ENCODE measurements around the gene TAF6.
"Not testable (repeated sequence)": the region's sequence is repeated elsewhere in the genome, so short reads cannot be mapped to it uniquely, and the experiment has no call there.

TAF6 gene

DNA sequence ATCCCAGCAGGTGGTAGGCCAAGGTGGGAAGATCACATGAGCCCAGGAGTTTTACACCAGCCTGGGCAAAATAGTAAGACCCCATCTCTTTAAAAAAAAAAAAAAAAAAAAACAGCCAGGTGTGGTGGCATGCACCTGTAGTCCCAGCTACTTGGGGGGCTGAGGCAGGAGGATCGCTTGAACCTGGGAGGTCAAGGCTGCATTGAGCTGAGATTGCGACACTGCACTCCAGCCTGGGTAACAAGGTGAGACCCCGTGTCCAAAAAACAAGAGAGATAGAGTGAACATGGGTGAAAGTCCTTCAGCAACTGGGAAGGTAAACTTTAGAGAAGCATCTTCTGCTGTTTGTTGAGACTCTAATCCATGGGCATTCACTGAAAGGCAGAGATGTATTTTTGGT, 23.3 kb upstream of the TAF6 start:
- no peak for TF ChIP-seq JUND (IDR thresholded peaks at IDR 0.05; ENCODE audit: low read depth)
- in situ Hi-C loops (cut with HindIII; ENCODE audit: low pct_unique_long_range_greater_than_20kb, low sequenced_read_pairs) = no loop called here
- no peak for DNase-seq (ENCODE audit: low read depth in 1 of 2, low spot score in 1 of 2)

DNA sequence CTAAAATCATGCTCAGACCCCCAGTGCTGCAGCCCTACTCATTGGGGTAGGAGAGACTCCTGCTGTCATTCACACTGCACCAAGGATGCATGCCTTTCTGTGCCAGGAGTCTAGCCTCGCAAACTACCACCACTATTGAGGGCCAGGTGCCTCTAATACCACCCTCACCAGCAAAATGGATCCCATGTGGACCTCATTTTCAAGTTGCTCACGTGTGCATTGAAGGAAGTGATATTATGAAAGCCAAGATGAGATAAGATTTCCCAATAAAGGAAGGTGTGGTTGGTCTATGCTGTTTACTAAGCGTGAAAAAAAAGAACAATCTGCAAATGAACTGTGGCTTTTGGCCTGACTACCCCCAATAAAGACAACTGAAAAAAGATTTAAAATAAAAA, 22.4 kb upstream of the TAF6 start:
- TF ChIP-seq JUND (IDR thresholded peaks at IDR 0.05; ENCODE audit: low read depth) = no peak
- DNase-seq (ENCODE audit: low read depth in 1 of 2, low spot score in 1 of 2) = no peak
- in situ Hi-C loops (cut with HindIII; ENCODE audit: low pct_unique_long_range_greater_than_20kb, low sequenced_read_pairs) = no loop called here

DNA sequence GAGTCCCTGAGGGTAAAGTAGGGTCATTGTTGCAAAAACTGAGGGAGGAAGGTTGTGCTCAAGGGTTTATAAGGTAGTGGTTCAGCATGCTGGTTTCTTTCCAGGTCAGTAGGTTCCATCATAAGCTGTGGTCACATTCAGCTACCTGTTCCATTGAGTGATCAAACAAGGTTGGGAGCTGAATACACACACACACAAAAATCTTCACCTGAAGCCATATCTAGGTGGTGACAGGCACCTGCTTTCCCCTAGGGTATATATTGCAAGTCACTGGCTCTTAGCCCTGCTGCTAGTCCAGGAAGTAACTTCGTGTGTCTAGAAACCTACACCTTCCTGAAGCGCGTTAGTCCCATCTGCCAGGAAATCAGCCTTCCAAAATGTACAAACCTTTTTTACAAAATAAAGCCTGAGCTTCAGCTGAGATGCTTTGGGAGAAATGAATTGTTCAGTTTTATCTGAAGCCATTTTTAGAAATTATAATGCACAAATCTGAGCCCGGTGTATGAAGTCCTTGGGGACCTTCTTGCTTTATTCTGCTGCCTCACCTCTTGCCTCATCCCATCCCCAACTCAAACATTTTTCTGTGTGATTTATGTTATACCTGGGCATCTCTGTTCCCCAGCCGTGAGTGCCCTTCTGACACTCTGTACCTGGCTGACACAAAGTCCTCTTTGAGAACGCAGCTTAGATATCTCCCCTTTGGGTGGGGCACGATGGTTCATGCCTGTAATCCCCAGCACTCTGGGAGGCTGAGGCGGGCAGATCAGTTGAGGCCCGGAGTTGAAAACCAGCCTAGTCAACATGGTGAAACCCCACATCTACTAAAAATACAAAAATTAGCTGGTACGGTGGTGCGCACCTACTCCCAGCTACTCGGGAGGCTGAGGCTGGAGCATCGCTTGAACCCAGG, 18.9 kb upstream of the TAF6 start:
- peak; percentile 26 to 76 for DNase-seq (ENCODE audit: low read depth in 1 of 2, low spot score in 1 of 2)
- in situ Hi-C loops (cut with HindIII; ENCODE audit: low pct_unique_long_range_greater_than_20kb, low sequenced_read_pairs) = no loop called here
- no peak for TF ChIP-seq JUND (IDR thresholded peaks at IDR 0.05; ENCODE audit: low read depth)

DNA sequence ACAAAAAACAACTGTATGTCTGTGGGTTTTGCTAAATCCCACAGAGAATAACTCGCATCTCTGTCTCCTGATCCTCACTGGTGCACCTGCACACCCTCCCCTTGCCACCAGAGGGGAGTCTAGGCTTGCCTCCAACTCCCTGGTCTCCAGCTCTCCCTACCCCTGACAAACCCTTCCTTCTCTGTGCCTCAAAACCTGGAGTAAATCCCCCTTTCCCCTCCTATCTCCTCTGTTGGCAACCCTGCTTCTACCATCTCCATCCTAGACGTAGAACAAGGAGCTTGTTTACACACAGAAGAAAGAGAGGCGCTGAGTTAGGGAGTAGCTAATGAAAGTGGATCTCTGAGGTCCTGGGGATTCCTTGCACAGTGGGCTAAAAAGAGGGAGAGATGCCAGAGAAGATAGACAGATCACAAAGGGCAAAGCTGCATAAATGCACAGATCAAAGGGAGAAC, 13.6 kb upstream of the TAF6 start:
- DNase-seq (ENCODE audit: low read depth in 1 of 2, low spot score in 1 of 2) = peak; percentile 39 to 74
- in situ Hi-C loops (cut with HindIII; ENCODE audit: low pct_unique_long_range_greater_than_20kb, low sequenced_read_pairs) = no loop called here
- no peak for TF ChIP-seq JUND (IDR thresholded peaks at IDR 0.05; ENCODE audit: low read depth)

DNA sequence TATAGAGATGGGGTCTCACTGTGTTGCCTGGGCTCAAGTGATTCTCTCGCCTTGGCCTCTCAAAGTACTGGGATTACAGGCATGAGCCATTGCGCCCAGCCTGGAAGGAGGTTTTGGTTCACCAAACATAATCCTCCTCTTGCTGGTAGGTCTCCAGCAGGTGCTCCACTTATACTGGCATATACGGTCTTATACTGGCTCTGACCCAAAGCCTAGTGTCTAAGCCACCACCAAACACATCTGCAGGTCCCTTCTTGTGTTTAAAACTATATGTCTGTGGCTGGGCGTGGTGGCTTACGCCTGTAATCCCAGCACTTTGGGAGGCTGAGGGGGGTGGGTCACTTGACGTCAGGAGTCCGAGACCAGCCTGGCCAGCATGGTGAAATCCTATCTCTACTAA, 13.0 kb upstream of the TAF6 start:
- no peak for TF ChIP-seq JUND (IDR thresholded peaks at IDR 0.05; ENCODE audit: low read depth)
- no peak for DNase-seq (ENCODE audit: low read depth in 1 of 2, low spot score in 1 of 2)
- in situ Hi-C loops (cut with HindIII; ENCODE audit: low pct_unique_long_range_greater_than_20kb, low sequenced_read_pairs) = no loop called here

DNA sequence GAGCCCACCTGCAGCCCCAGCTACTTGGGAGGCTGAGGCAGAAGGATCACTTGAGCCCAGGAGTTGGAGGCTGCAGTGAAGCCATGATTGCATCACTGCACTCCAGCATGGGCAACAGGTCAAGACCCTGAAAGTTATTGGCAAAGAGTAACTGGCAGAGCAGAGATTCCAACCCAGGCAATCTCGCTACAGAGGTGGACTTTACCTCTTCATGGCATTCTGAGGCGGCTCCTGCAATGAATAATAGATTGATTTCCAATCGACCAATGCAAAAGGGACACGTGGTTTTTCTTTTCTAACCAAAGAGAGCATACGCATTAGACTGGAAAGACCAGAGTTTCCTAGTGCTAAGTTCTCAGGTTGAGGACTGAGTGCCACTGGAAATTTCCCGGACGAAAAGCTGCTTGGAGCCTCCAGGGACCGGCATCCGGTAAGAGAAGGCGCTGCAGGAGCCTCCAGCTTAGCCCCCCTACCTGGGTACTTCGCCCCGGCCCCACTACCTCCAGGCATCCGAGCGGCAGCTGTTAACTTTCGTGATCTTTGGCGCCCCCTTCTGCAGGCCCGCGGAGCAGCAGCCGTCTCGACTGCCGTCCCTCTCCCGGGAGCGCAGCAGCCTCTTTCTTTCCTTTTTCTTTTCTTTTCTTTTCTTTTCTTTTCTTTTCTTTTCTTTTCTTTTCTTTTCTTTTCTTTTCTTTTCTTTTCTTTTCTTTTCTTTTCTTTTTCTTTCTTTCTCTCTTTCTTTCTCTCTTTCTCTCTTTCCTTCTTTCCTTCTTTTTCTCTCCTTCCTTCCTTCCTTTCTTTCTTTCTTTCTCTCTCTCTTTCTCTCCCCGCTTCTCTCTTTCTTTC, 11.7 kb upstream of the TAF6 start:
- peak; percentile 31 to 64 for DNase-seq (ENCODE audit: low read depth in 1 of 2, low spot score in 1 of 2)
- in situ Hi-C loops (cut with HindIII; ENCODE audit: low pct_unique_long_range_greater_than_20kb, low sequenced_read_pairs) = no loop called here
- no peak for TF ChIP-seq JUND (IDR thresholded peaks at IDR 0.05; ENCODE audit: low read depth)

DNA sequence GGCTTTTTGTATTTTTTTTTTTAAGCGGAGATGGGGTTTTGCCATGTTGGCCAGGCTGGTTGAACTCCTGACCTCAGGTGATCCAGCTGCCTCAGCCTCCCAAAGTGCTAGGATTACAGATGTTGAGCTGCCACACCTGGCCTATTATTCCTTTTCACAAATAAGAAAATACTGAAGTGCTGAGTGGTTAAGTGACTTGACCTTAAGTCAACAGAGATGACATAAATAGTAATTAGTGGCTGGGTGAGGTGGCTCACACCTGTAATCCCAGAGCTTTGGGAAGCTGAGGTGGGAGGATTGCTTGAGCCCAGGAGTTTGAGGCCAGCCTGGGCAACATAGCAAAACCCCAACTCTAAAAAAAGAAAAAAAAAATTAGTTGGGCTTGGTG, 11.1 kb upstream of the TAF6 start:
- in situ Hi-C loops (cut with HindIII; ENCODE audit: low pct_unique_long_range_greater_than_20kb, low sequenced_read_pairs); DNase-seq (ENCODE audit: low read depth in 1 of 2, low spot score in 1 of 2): not testable (repeated sequence)

DNA sequence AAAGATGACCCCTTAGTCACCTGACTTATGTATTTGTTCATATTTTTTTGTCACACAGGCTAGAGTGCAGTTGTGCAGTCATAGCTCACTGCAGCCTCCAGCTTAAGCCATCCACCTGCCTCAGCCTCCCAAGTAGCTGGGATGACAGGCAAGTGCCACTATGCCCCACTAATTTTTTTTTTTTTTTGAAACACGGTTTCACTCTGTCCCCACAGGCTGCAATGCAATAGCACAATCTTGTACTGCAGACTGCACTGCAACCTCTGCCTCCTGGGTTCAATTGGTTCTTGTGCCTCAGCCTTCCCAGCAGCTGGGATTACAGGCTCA, 9.4 kb upstream of the TAF6 start:
- TF ChIP-seq JUND (IDR thresholded peaks at IDR 0.05; ENCODE audit: low read depth) = no peak
- no peak for DNase-seq (ENCODE audit: low read depth in 1 of 2, low spot score in 1 of 2)
- in situ Hi-C loops (cut with HindIII; ENCODE audit: low pct_unique_long_range_greater_than_20kb, low sequenced_read_pairs) = no loop called here

DNA sequence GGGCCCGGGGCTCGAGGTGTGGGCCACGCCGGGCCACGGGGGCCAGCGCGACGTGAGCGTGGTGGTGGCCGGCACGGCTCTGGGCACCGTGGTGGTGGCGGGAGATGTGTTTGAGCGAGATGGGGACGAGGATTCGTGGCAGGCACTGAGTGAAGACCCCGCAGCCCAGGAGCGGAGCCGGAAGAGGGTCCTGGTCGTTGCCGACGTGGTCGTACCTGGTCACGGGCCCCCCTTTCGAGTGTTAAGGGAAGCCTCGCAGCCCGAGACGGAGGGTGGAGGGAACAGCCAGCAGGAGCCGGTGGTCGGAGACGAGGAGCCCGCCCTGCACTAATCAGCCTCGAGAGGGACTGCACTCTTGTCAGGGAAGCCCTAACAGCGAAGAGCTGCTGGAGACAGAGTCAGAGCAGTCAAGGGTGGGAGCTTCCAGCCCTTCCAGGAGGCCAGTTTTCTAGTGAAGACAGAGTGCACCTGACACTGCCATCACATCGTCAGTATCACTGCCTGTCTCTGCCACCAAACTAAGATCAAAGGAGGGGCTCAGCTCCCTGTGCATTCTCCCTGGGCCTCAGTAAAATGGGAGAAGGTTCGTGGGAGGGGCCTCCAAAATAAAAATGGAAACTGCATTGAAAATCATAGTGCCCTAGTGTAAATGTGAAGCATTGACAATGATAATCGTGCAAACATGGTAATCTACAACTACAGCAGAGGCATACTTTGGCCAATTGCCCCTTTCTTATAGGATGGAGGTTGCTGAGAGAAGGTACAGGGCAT, 8.9 kb upstream of the TAF6 start:
- no peak for TF ChIP-seq JUND (IDR thresholded peaks at IDR 0.05; ENCODE audit: low read depth)
- in situ Hi-C loops (cut with HindIII; ENCODE audit: low pct_unique_long_range_greater_than_20kb, low sequenced_read_pairs) = no loop called here
- no peak for DNase-seq (ENCODE audit: low read depth in 1 of 2, low spot score in 1 of 2)

DNA sequence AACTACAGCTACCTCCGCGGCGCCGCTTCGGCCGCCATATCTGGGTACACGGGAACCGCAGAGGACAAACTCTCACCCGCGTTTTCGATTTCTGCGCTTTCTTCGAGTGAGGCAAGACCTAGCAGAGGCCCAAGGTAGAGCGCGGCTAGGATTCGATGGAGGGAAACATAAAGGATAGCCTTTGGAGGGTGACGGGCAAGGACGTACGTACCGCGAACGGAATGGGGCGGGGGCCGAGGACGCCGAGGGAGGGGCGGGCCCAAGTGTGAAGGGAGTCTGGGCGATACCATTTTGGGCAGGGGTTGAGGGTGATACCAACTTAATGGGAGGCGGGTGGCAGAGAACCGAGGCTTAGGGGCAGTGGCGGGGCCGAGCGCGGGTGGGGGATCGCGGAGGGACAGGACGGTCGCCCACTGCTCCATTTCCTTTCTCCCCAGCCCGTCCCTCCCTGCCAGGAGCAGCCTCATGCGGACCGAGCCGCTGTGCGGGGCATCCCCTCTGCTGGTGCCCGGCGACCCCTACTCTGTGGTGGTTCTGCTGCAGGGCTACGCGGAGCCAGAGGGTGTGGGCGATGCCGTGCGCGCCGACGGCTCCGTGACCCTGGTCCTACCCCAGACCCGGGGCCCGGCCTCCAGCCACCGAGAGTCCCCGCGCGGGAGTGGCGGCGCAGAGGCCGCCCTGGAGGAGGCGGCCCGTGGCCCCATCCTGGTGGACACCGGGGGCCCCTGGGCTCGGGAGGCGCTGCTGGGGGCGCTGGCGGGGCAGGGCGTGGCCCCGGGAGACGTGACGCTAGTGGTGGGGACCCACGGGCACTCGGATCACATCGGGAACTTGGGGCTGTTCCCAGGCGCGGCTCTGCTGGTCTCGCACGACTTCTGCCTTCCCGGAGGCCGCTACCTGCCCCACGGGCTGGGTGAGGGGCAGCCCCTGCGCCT, 8.0 kb upstream of the TAF6 start, which contains the start of gene MBLAC1:
Gene MBLAC1 (plus strand): TSS at position 37 of the 935 bp plus-strand sequence. CDS start 429 bp downstream, at position 466.
- DNase-seq (ENCODE audit: low read depth in 1 of 2, low spot score in 1 of 2) = peak; percentile 57 to 92
- no peak for TF ChIP-seq JUND (IDR thresholded peaks at IDR 0.05; ENCODE audit: low read depth)
- in situ Hi-C loops (cut with HindIII; ENCODE audit: low pct_unique_long_range_greater_than_20kb, low sequenced_read_pairs) = no loop called here

DNA sequence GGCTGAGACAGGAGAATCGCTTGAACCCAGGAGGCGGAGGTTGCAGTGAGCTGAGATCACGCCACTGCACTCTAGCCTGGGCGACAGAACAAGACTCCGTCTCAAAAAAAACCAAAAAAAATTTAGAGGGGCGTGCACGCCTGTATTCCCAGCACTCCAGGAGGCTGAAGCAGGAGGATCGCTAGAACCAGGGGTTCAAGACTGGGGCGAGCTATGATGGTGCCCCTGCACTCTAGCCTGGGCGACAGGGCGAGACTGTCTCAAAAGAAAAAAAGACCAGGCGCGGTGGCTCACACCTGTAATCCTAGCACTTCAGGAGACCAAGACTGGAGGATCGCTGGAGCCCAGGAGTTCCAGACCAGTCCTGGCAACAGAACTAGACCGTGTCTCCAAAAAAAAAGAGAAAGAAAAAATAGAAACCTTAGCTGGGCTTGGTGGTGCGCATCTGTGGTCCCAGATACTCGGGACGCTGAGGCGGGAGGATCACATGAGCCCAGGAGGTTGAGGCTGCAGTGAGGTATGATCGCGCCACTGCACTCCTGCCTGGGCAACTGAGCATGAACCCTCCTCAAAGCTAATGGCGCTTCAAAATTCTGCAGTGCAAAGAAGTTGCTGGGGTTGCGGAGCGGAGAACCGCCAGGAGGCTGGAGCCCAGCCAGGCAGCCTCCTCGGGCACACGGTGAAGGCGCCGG, 7.2 kb upstream of the TAF6 start:
- in situ Hi-C loops (cut with HindIII; ENCODE audit: low pct_unique_long_range_greater_than_20kb, low sequenced_read_pairs) = no loop called here
- no peak for TF ChIP-seq JUND (IDR thresholded peaks at IDR 0.05; ENCODE audit: low read depth)
- DNase-seq (ENCODE audit: low read depth in 1 of 2, low spot score in 1 of 2) = no peak
